GM19324 (cell line): ENCODE data around the gene ERGIC1.

Source experiments
- ATAC-seq: cut with Tn5 transposase; IDR thresholded peaks from one replicate; pipeline ENCODE4 v1.9.1; 2021; ENCODE audit warnings: mild to moderate bottlenecking, moderate library complexity; ENCODE audit not compliant: unreplicated experiment, low FRiP score

ERGIC1 gene

GRCh38 chr5:172939611-172940267 lies 105.7 kb downstream of the ERGIC1 start:
- no peak for ATAC-seq

GRCh38 chr5:172940268-172941066 lies 106.4 kb downstream of the ERGIC1 start:
- no peak for ATAC-seq

- ATAC-seq: no peak
Observed at GRCh38 chr5:172941067-172941516, 107.0 kb downstream of the ERGIC1 start.

GRCh38 chr5:172942556-172942955 lies 108.5 kb downstream of the ERGIC1 start:
- ATAC-seq: no peak

GRCh38 chr5:172943283-172943841 lies 109.3 kb downstream of the ERGIC1 start:
- ATAC-seq: no peak

- no peak for ATAC-seq
Observed at GRCh38 chr5:172943906-172944305, 109.9 kb downstream of the ERGIC1 start.

GRCh38 chr5:172944741-172945140 lies 110.7 kb downstream of the ERGIC1 start:
- ATAC-seq: no peak

- ATAC-seq: no peak
Observed at GRCh38 chr5:172945151-172945550, 111.1 kb downstream of the ERGIC1 start.

GRCh38 chr5:172946146-172946545 lies 112.1 kb downstream of the ERGIC1 start:
- ATAC-seq: no peak

- no peak for ATAC-seq
Observed at GRCh38 chr5:172949426-172949825, 115.4 kb downstream of the ERGIC1 start.

GRCh38 chr5:172950176-172950965 lies 116.3 kb downstream of the ERGIC1 start:
- ATAC-seq: no peak

- ATAC-seq: no peak
Observed at GRCh38 chr5:172951371-172952033, 117.5 kb downstream of the ERGIC1 start.

GRCh38 chr5:172952034-172952511 lies 118.0 kb downstream of the ERGIC1 start:
- ATAC-seq: no peak

GRCh38 chr5:172953776-172954675 lies 120.0 kb downstream of the ERGIC1 start:
- ATAC-seq: no peak

GRCh38 chr5:172954751-172955159 lies 120.7 kb downstream of the ERGIC1 start:
- ATAC-seq: no peak

GRCh38 chr5:172956228-172956627 lies 122.2 kb downstream of the ERGIC1 start:
- ATAC-seq: no peak

- no peak for ATAC-seq
Observed at GRCh38 chr5:172956936-172957335, 122.9 kb downstream of the ERGIC1 start.

GRCh38 chr5:172957458-172957857 lies 123.4 kb downstream of the ERGIC1 start:
- ATAC-seq: no peak
